Sigmoid colon (tissue), 7 donors: ENCODE results near the gene C3orf22. TPM values are rescaled to one million over a fixed set of nuclear protein-coding genes. Genes with fewer than 3 reads are reported as not detected.

Source experiments
- DNase-seq: peaks from one replicate; pipeline ENCODE4 v3.0.0-alpha.2; 2019
- H3K27ac ChIP-seq, 4 donors: fragments of 200-600 bp; sonication (generic); one replicate each; pipeline ENCODE4 v1.5.1; 2016 to 2019; ENCODE audit warnings: mild to moderate bottlenecking in 1 of 4
- H3K27me3 ChIP-seq, 3 donors: fragments of 200-600 bp; sonication (generic); one replicate each; pipeline ENCODE4 v1.5.1; 2019; ENCODE audit warnings: mild to moderate bottlenecking in 1 of 3
- H3K36me3 ChIP-seq, 4 donors: fragments of 200-600 bp; sonication (generic); one replicate each; pipeline ENCODE4 v1.5.1; 2016 to 2019
- H3K4me1 ChIP-seq, 4 donors: fragments of 200-600 bp; sonication (generic); one replicate each; pipeline ENCODE4 v1.5.1; 2017 to 2019
- H3K4me3 ChIP-seq, 4 donors: fragments of 200-600 bp; sonication (generic); one replicate each; pipeline ENCODE4 v1.5.1; 2017 to 2019; ENCODE audit warnings: mild to moderate bottlenecking in 2 of 4, moderate library complexity in 1 of 4
- H3K9me3 ChIP-seq, 4 donors: fragments of 200-600 bp in 3 of 4; sonication (generic) in 3 of 4; one replicate each; pipeline versions ENCODE4 v1.5.1 to v1.6.1; 2013 to 2019
- EP300 ChIP-seq, 4 donors: sonication (generic); formaldehyde crosslinking; IDR thresholded peaks; one replicate each; pipeline ENCODE4 v1.6.1; 2017; ENCODE audit warnings: antibody characterized with exemption in 4 of 4
- POLR2A ChIP-seq, 2 donors: fragments of 450-650 bp; IDR thresholded peaks; one replicate each; pipeline ENCODE4 v1.6.1; 2016; ENCODE audit warnings: antibody characterized with exemption in 2 of 2, mild to moderate bottlenecking in 2 of 2, moderate library complexity in 2 of 2
- POLR2AphosphoS5 ChIP-seq, 4 donors: sonication (generic); formaldehyde crosslinking; IDR thresholded peaks; one replicate each; pipeline ENCODE4 v1.6.1; 2017; ENCODE audit warnings: antibody characterized with exemption in 4 of 4
- WGBS, 2 donors: extraction: QIAGEN DNeasy Blood & Tissue Kit; methylation state at CpG; one replicate each; pipeline ENCODE4 v1.1.7; 2013; 5-methylcytosine and 5-hydroxymethylcytosine counted together
- intact Hi-C: fragments of 100-400 bp; cut with DNase I; formaldehyde crosslinking; loops from one replicate; pipeline ENCODE4 v1.15.1; 2023
- polyA plus RNA-seq, 3 donors: library from polyadenylated mRNA; stranded (reverse); fragments of 200-250 nt; gene quantifications; one replicate each; pipeline ENCODE4 v1.2.3, GENCODE V29; 2013
- total RNA-seq, 4 donors: library from RNA; depleted of rRNA; stranded (reverse); fragments of >200 nt; gene quantifications; one replicate each; pipeline ENCODE4 v1.1.0, GENCODE V29; 2016
- TF ChIP-seq, protein P1 (sequence below), 4 experiments: fragments of 450-650 bp in 3 of 4; fragments of 200-600 bp in 1 of 4; IDR thresholded peaks; one replicate each; pipeline ENCODE4 v1.5.1; 2016 to 2019; ENCODE audit warnings: antibody characterized with exemption in 4 of 4, mild to moderate bottlenecking in 3 of 4, moderate library complexity in 2 of 4
- donor health status: healthy with polysubstance abuse.
- donor health status: Bipolar disorder and iron deficiency.
- donor health status: healthy.

Gene C3orf22
- total RNA-seq (under 1 TPM in 1 of 4 donors, not detected in 3; 0.54 TPM), polyA plus RNA-seq (not detected)

- H3K9me3 ChIP-seq: peaks cover 0 to 7% (median 0%) of the 10 kb centered on the region in 4 donors
- no peaks in the 10 kb centered on the region for H3K27me3 ChIP-seq
- peak; percentile 36 for DNase-seq
Observed at GRCh38 chr3:126558336-126559071, at the start of gene C3orf22. Gene C3orf22 (minus strand): TSS chr3:126558932. CDS start chr3:126553390, 5,542 bp downstream.

DNA sequence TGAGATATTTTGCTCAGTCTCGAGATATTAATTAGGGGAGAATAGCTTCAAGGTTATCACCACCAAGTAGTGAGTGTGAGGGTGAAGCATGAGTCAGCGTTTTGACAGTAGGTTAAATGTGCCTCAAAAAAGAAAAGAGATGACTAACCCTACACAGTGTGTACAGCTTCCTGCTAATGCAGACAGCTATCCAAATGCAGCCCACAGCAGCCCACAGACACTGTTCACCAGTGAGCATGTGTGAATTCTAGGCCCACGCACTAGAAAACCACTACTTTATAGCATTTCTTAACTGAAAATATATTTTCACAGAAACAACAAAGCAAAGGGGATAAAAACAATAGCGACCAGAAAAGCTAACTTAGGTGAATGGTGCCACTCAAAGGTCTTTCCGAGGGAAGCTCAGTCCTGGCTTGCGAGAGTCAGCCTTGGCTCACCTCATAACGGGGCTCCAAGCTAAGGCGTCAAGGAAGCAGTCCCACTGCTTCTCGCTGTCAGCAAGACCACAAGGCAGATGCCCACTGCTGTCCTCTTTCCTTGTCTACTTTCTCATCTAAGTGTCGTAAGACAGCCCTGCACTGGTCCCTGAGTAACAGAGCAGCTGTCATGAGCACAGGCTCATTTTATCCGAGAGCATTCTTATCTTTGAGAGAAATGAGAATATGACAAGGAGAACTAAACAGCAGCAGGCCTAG, 48.6 kb upstream of the C3orf22 start:
- Histone ChIP-seq H3K4me1 (no peaks in the 10 kb centered on the region), H3K27me3 (no peaks in the 10 kb centered on the region), H3K36me3 (peaks cover 19 to 70% (median 40%) of the 10 kb centered on the region in 4 donors), H3K4me3 (no peak overlapping the region), H3K27ac (no peak overlapping the region), H3K9me3 (no peaks in the 10 kb centered on the region)
- intact Hi-C loops: no loop called here
- no peak for DNase-seq
- TF ChIP-seq POLR2A (IDR thresholded peaks at IDR 0.05) (no peak), EP300 (IDR thresholded peaks at IDR 0.05) (no peak), POLR2AphosphoS5 (IDR thresholded peaks at IDR 0.05) (no peak)
- TF ChIP-seq, protein P1, sequence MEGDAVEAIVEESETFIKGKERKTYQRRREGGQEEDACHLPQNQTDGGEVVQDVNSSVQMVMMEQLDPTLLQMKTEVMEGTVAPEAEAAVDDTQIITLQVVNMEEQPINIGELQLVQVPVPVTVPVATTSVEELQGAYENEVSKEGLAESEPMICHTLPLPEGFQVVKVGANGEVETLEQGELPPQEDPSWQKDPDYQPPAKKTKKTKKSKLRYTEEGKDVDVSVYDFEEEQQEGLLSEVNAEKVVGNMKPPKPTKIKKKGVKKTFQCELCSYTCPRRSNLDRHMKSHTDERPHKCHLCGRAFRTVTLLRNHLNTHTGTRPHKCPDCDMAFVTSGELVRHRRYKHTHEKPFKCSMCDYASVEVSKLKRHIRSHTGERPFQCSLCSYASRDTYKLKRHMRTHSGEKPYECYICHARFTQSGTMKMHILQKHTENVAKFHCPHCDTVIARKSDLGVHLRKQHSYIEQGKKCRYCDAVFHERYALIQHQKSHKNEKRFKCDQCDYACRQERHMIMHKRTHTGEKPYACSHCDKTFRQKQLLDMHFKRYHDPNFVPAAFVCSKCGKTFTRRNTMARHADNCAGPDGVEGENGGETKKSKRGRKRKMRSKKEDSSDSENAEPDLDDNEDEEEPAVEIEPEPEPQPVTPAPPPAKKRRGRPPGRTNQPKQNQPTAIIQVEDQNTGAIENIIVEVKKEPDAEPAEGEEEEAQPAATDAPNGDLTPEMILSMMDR (IDR thresholded peaks at IDR 0.05): no peak
- WGBS, 2 donors: 78 to 89% methylated on average over 11 of the region's 11 CpGs

More at GRCh38 chr3:126558336-126559071, at the start of gene C3orf22:
- Histone ChIP-seq H3K27ac (no peak within 1 kb of the TSS), H3K4me1 (no peaks in the 10 kb centered on the region), H3K36me3 (no peaks in the 10 kb centered on the region), H3K4me3 (no peak within 1 kb of the TSS)
- WGBS, 2 donors: 72 to 83% methylated on average over 9 of the region's 9 CpGs
- TF ChIP-seq POLR2A (IDR thresholded peaks at IDR 0.05) (no peak), EP300 (IDR thresholded peaks at IDR 0.05) (no peak), POLR2AphosphoS5 (IDR thresholded peaks at IDR 0.05) (no peak)
- TF ChIP-seq, protein P1 (IDR thresholded peaks at IDR 0.05): no peak
- intact Hi-C loops: no loop called here

- no peak overlapping the region for H3K27ac ChIP-seq
- H3K27me3 ChIP-seq: no peaks in the 10 kb centered on the region
- H3K4me3 ChIP-seq: no peak overlapping the region
- DNase-seq: no peak
- H3K9me3 ChIP-seq: no peaks in the 10 kb centered on the region
- 86 to 89% methylated on average over 3 of the region's 3 CpGs for WGBS, 2 donors
- H3K36me3 ChIP-seq: peaks cover 14 to 63% (median 40%) of the 10 kb centered on the region in 4 donors
- no peaks in the 10 kb centered on the region for H3K4me1 ChIP-seq
- intact Hi-C loops: no loop called here
- TF ChIP-seq EP300 (IDR thresholded peaks at IDR 0.05): no peak
- no peak for TF ChIP-seq POLR2AphosphoS5 (IDR thresholded peaks at IDR 0.05)
- no peak for TF ChIP-seq POLR2A (IDR thresholded peaks at IDR 0.05)
- TF ChIP-seq, protein P1 (IDR thresholded peaks at IDR 0.05): no peak
Observed at GRCh38 chr3:126606001-126606400, 47.3 kb upstream of the C3orf22 start.

- intact Hi-C loops: no loop called here
- no peak overlapping the region for H3K27ac ChIP-seq
- DNase-seq: no peak
- H3K9me3 ChIP-seq: no peaks in the 10 kb centered on the region
- peaks cover 14 to 50% (median 28%) of the 10 kb centered on the region in 4 donors for H3K36me3 ChIP-seq
- WGBS, 2 donors: 92 to 93% methylated on average over 6 of the region's 6 CpGs
- no peak overlapping the region for H3K4me3 ChIP-seq
- TF ChIP-seq EP300 (IDR thresholded peaks at IDR 0.05) (no peak), POLR2A (IDR thresholded peaks at IDR 0.05) (no peak), POLR2AphosphoS5 (IDR thresholded peaks at IDR 0.05) (no peak)
- TF ChIP-seq, protein P1 (IDR thresholded peaks at IDR 0.05): no peak
- H3K4me1 ChIP-seq: no peaks in the 10 kb centered on the region
- no peaks in the 10 kb centered on the region for H3K27me3 ChIP-seq
Observed at GRCh38 chr3:126604691-126605090, 46.0 kb upstream of the C3orf22 start.
